Endometrial microvascular endothelial cells (primary cell): ENCODE data around the gene SLAMF7. TPM values are rescaled to one million over a fixed set of nuclear protein-coding genes. Genes with fewer than 3 reads are reported as not detected.
"Not testable (repeated sequence)": the region's sequence is repeated elsewhere in the genome, so short reads cannot be mapped to it uniquely, and the experiment has no call there.

Source experiments
- in situ Hi-C: cut with HindIII; loops from 2 replicates; pipeline ENCODE4 v1.10.0; 2017; ENCODE audit warnings: low sequenced_read_pairs, low pct_unique_long_range_greater_than_20kb; ENCODE audit errors: inconsistent ontology term
- total RNA-seq: library from RNA; depleted of rRNA; stranded (reverse); fragments of >200 nt; gene quantifications from one replicate; pipeline ENCODE4 v1.2.3, GENCODE V29; 2015; ENCODE audit errors: inconsistent ontology term

Gene SLAMF7
- total RNA-seq, 1 donor from 2014 or later, result not detected

DNA sequence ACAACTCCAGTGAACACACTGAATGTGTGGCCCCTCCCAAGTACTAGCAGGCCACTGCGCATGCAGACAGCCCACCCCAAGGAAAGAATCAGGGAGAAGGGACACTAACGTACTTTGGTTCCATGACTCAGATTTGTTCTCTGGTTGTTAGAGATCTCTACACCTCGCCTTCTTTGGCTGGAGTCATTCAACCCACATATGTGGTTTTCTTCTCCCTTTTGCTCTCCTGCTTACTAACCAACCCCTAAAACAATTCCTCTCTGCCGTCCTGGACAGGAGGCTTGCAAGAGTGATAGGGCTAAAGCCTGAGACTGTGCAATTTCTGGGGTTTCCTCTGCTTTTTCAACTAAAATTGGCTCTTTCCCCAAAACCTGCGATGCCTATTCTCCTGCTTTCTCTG, 21.7 kb upstream of the SLAMF7 start:
- in situ Hi-C loops, result no loop called here

DNA sequence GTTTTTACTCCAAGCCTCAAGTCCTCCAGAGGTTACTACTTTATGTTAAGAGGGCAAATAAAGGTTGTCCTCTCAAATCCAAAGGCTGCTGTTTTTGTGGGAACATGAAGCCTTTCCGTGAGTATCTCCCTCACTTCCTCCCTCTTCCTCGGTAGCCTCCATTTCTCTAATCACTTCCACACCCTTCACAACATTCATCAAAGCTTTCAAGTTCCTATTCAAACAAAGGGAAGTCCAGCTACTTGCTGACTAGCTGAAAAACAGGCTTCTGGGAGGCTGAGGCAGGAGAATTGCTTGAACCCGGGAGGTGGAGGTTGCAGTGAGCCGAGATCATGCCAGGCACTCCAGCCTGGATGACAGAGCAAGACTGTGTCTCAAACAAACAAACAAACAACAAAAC, 20.8 kb upstream of the SLAMF7 start:
- in situ Hi-C loops, result no loop called here

DNA sequence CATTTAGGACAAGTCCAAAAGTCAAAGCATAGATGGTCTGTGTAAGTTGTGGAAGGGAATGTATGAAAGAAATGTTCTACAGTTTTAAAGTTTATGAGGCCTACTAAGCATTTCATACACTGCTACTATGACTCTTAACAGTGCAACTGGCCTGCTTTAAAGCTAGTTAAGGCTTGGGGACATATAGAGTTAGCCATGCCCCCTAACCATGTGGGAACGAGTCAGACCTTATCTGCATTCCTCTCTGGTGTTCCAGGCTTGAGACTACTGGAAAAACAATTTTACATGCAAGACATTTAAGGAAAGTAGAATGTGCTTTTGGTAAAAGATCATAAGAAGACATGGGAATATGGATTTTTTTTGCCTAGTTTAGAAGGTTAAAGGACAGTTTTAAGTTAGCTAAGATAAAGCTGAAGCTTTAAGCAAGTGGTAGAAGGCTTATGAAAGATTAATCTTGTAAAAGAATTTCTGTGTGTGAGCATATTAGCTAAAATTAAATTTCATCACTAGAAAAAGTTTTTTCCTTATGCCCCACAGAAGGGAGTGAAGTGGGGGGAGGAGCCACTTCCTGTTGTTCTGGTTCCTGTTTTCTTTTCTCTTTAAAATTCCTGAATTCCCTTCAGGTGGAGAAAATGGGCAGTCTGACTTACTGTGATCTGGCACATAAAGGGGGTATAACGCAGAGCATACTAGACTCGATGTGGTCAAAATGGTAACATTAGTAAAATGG, 18.5 kb upstream of the SLAMF7 start:
- in situ Hi-C loops, result no loop called here

DNA sequence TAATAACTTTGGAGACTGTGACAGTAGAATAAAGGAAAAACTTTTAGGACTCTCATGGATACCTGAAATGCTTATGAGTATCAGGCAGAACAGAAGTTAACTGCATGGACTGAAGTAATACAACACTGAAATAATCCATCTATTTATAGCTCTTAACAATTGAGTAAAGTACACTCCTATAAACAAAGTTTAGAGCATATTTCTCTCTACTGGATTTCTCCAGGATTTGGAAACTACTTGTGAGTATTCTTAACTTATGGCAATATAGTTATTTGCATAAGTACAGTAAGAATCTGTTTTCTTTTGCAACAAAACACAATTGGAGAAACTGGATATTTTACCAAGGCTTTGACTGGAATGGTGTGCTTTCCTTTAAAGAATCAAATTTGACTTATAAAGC, 17.6 kb upstream of the SLAMF7 start:
- in situ Hi-C loops, result no loop called here

DNA sequence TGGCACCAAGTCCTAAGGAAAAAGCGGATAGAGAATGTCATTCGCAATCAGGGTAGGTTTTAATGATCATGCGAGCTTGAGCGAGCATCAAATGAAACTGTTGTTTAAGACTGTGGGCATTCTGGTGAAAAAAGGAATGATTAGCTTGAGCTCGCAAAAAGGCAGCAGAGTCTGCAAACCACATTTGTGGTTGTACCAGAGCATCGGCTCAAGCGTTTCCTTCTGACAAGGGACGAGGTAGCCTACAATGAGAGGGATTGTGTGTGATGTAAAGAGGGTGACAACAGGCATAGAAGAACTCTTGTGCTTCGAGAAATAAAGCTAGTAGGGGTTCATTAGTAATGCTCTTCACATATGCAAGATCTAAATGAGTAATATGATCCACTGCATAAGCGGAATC, 16.3 kb upstream of the SLAMF7 start:
- in situ Hi-C loops, result no loop called here

DNA sequence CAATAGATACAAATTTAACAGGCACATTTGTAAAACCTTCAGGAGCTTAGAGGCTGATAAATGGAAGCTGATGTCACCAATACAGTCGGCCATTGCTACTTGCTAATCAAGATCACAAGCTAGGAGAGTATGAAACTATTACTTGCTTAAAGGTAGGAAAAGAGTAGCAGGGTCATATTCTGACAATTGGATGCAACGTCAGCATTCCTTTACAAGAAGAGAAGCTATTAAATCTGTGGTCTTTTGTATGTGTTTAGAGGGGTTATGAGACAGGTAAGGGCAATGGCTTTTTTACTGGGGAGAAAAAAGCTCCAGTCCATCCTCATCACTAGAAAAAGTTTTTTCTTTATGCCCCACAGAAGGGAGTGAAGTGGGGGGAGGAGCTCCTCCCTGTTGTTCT, 15.7 kb upstream of the SLAMF7 start:
- in situ Hi-C loops, result no loop called here

DNA sequence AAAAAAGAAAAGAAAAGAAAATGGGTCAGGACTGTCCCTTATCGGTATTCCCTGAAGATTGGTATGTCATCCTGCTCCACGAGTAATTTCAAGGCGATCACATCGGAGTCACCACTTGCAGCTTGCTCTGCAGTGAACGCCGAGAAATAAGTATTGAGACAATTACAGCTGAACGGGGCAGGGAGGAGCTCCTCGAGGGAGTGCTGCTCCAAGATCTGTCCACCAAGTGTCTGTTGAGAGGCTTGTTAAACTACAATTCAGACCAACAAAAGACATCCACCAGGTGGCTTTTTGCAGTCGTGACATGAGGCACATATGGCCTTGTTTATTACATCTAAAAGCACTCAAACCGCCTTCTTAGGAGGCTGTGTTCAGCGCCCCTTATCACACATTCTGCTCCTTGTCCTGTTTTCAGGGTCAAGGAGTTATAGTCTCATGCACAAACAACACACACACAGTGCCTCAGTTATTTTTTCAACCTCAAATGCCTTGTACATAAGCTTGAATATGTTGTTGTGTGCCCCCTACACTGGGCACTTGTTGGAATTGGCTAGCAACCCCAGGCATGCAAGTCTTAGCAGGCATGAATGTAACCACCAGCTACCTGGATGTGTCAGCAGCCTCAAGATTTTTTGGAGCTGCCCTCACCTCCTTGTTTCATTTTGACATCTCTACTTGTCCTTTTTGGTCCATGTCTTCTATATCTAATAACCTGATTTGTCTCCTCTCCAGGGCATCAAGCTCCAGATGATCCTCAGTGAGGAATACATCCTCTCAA, 14.4 kb upstream of the SLAMF7 start:
- in situ Hi-C loops, result no loop called here

DNA sequence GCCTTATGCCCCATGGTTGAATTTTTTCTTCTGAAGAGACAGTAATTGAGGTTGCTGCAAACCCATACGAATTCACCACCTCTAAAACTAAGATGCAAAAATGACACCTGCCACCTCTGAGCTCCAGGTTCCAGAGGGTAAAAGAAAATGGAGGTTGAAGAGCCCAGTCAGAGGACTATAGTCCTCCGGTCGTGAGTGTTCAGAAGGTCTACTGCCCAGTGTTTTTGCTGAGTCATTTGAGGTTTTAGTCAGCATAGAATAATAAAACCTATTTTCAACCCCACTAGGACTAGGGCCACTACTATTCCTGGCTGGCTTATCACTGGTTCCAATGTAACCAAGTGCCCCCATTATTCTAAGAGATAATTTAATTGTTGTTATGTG, 12.9 kb upstream of the SLAMF7 start:
- in situ Hi-C loops, result no loop called here

DNA sequence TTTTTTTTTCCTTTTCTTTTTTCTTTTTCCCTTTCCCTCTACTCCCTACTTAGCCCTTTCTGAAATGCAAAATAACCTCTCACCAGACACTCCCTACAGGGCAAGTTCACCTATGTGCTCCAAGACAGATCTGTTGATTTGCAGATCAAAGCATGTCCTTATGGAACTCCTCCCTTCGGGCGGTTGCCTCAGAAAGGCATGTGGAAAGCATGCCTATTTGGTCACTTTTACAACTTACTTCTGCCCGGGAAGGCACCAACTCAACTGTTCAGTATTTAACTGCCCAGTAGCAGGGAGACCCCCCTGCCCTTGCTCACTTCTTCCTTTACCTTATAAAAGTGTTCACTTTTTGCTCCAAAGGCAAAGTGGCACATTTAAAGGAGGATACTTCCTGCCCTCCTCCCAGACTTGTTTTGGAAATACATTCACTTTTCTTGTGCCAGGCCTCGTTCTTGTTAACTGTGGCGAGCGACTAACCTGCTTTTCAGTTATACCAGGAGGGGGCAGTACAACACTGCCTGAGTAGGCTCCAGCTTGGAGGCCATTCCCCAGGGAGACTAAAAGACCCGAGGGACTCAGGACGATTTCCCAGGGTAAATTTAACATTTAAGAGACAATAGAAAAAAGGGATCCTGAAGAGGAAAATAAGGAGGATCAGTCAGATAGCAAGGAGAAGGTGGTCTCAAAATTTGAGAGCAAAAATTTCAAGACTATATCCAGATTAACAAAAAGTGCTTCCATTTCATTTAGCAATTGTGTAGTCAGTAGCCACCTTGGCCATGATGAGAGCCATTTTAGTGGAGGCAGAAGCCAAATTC, 12.3 kb upstream of the SLAMF7 start:
- in situ Hi-C loops, result no loop called here

DNA sequence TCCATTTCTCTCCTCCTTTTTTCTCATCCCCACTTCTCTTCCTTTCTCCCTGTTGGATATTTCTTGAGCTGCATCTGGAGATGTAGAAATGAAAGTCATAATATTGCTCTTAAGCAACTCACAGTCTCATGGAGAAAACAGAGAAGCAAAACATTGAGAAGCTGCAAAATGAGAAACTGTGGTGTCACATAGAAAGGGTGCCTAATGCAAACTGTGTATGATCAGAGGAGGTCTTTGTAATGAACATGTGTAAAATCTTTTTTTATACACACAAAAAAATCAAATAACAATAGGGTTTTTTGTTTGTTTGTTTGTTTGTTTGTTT, 11.8 kb upstream of the SLAMF7 start:
- in situ Hi-C loops, result no loop called here

DNA sequence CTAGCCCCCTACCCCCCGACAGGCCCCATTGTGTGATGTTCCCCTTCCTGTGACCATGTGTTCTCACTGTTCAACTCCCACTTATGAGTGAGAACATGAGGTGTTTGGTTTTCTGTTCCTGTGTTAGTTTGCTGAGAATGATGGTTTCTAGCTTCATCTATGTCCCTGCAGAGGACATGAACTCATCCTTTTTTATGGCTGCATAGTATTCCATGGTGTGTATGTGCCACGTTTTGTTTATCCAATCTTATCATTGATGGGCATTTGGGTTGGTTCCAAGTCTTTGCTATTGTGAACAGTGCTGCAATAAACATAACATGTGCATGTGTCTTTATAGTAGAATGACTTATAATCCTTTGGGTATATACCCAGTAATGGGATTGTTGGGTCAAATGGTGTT, 7.5 kb upstream of the SLAMF7 start:
- in situ Hi-C loops, result not testable (repeated sequence)

DNA sequence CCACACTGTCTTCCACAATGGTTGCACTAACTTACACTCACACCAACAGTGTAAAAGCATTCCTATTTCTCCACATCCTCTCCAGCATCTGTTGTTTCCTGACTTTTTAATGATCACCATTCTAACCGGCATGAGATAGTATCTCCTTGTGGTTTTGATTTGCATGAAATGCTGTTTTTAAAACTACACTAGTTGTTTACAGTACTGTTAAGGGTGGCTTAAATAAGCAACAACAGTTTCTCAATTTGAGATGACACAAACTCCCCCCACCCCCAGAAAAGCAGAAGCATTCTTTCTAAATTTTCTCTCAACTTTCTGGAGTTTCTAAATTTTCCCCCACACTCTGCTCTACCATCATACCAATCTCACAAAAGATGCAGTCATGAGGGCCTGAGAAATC, 7.1 kb upstream of the SLAMF7 start:
- in situ Hi-C loops, result no loop called here

DNA sequence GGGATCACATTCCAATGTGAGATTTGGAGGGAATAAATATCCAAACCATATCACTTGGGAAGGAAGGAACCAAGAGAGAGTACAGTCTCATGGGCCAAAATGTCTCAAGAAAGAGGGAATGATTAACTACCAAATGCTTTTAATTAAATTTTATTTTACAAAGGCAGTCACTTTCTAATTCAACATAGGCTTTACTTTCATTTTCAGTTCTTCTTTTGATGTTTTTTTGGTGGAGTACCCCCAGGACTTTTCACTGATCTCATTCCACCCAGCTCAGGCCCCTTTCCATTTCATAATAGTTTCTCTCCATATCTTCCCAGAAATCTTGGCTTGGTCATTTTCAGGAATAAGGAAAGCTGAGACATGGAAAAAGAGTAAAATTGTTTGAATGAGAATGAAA, 5.1 kb upstream of the SLAMF7 start:
- in situ Hi-C loops, result no loop called here

DNA sequence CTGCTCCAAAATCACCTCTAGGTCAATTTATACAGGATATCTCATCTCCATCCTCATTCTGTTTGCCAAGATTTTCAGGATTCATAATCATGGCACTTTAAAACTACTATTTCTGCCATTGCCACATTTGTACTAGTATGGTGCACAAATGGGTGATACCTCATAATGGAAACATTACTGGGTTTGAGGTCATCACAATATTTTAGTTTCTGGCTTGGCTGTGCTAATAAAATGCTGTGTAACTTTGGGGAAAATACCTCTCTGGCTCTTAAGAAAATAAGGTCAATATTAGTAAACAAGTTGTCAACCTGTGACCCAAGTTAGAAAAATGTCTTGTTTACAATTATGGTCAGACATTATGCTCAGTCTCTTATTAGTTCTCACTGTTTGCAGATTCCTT, 4.7 kb upstream of the SLAMF7 start:
- in situ Hi-C loops, result no loop called here

DNA sequence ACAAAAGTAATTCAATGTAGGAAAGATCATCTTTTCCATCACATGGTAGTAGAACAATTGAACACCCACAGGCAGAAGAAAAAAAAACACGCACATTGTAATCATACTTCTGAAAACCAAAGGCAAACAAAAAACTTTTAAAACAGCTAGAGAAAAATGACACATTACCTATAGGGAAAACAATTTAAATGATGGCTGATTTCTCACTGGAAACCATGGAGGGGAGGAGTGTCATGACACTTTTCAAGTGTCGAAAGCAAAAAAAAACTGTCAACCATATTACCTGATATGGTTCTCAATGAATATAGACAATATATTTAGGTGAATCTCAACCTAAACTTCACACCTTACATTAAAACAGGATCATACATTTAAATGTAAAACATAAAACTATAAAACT, 776 bp upstream of the SLAMF7 start:
- in situ Hi-C loops, result no loop called here

DNA sequence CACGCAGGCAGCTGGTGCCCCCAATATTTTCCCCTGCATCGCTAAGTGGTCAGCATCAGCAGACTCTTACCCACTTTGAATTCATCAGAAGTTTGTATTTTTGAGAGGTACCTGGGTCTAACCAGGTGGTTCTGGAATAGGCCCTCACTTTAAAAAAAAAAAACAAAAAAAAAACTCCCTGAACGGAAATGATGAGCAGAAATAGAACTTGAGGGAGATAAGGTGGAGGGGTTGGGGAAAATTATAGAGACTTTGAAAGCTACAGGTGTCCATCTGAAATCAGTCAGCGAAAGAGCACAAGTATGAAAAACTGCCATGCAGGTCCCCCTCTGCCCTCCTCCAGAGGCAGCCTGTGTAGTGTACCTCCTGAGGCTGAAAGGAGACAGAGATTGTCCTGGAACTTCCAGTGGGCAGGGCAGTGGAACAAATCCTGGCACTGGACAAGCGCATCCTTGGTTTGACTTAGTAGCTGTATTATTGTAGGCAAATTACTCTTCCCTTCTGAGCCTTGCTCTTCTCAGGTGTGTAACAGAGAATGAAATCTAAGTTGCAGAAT, 1.2 kb downstream of the SLAMF7 start:
- in situ Hi-C loops, result no loop called here

DNA sequence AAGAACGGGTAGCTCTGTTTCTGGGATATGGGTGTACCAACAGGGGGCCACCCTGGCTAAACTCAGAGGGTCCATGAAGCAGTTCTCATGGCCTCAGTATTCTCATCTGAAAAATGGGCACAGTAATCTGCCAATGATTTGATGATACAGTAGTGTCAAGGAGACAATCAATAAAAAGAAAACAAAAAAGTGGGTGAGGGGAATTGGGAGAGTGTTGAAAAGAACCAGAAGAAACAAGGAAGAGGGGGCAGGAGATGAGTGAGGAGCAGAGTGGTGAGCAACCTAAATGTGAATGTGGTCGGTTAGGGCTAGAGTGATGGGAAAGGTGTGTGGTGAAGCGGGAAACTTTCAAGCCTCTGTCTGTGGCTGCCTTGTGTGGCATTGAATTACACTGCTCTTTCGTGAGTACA, 2.0 kb downstream of the SLAMF7 start:
- in situ Hi-C loops, result no loop called here

DNA sequence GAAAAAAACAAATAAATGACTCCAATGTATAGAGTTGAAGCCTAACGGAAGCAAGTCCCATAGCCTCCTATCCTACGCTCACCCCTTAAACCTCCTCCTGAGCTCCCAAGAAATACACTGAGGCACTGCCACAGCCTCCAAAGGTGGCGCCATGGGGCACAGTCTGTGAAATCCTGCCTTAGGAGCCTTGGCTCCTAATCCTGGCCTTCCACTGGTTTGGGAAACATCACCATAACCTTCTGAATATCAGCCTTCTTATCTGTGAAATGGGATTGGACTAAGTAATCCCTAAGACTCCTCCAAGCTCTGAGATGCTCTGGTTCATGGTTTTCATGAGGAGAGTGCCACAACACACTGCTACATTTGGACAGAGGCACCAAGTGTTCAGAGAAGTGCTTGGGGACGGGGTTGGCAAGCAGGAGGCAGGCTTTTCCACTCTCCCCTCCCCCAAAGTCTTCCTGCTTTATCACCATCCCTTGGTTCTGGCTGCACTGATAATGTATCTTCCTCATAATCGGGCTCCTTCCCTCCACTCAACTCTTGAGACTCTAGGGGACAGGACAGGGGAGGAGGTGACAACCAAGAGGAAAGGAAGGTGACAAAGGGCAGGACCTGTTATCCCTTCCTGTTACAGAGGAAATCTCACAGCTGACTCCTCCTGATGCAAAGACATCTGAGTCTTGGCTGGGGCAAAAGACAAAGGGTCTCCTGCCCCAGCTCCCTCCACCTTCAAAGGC, 2.7 kb downstream of the SLAMF7 start:
- in situ Hi-C loops, result no loop called here
